HepG2 (cell line): Measurements from ENCODE around the gene ASPHD1. TPM values are rescaled to one million over a fixed set of nuclear protein-coding genes. Genes with fewer than 3 reads are reported as not detected.
A peak's percentile ranks its signal among the peaks of the same experiment; 100 is the strongest.

Experiments
- CSRNP1 ChIP-seq: sonication (generic); formaldehyde crosslinking; IDR thresholded peaks from 2 replicates; pipeline ENCODE4 v1.8.1; 2023; ENCODE audit warnings: mild to moderate bottlenecking, missing genetic modification reagents
- E2F2 ChIP-seq: sonication (generic); formaldehyde crosslinking; IDR thresholded peaks from 2 replicates; pipeline ENCODE4 v1.4.0; 2020; ENCODE audit warnings: missing genetic modification reagents, borderline replicate concordance
- FOSL2 ChIP-seq: sonication (generic); formaldehyde crosslinking; IDR thresholded peaks from 2 replicates; pipeline ENCODE4 v1.4.0; 2020; ENCODE audit warnings: missing genetic modification reagents
- FOXP4 ChIP-seq: sonication (generic); formaldehyde crosslinking; IDR thresholded peaks from 2 replicates; pipeline ENCODE4 v1.4.0; 2020; ENCODE audit warnings: missing genetic modification reagents
- GMEB1 ChIP-seq: sonication (generic); formaldehyde crosslinking; IDR thresholded peaks from 2 replicates; pipeline ENCODE4 v1.5.1; 2020; ENCODE audit warnings: missing genetic modification reagents, mild to moderate bottlenecking, borderline replicate concordance
- MTERF4 ChIP-seq: sonication (generic); formaldehyde crosslinking; IDR thresholded peaks from 2 replicates; pipeline ENCODE4 v1.8.0; 2023; ENCODE audit warnings: mild to moderate bottlenecking, missing genetic modification reagents
- NCOR1 ChIP-seq: fragments of 200-600 bp; sonication (generic); IDR thresholded peaks from 2 replicates; pipeline ENCODE4 v1.7.0; 2017; ENCODE audit warnings: antibody characterized with exemption, low read length, borderline replicate concordance
- PHF5A ChIP-seq: IDR thresholded peaks from one replicate; pipeline ENCODE4 v1.6.1; 2018; ENCODE audit warnings: low read depth, missing genetic modification reagents; ENCODE audit not compliant: unreplicated experiment
- PRDM10 ChIP-seq: sonication (generic); formaldehyde crosslinking; IDR thresholded peaks from 2 replicates; pipeline ENCODE4 v1.4.0; 2020; ENCODE audit warnings: low read depth, missing genetic modification reagents
- PTBP1 ChIP-seq: fragments of 200-400 bp; formaldehyde crosslinking; IDR thresholded peaks from 2 replicates; pipeline ENCODE4 v1.6.1; 2018; ENCODE audit warnings: low read length, low read depth; ENCODE audit not compliant: poor library complexity, severe bottlenecking
- UBTF ChIP-seq: sonication (generic); formaldehyde crosslinking; IDR thresholded peaks from 2 replicates; pipeline ENCODE4 v1.4.0; 2020; ENCODE audit warnings: mild to moderate bottlenecking, missing genetic modification reagents
- ZNF552 ChIP-seq: sonication (generic); formaldehyde crosslinking; IDR thresholded peaks from 2 replicates; pipeline ENCODE4 v1.9.0; 2022; ENCODE audit warnings: missing genetic modification reagents, mild to moderate bottlenecking, borderline replicate concordance
- polyA plus RNA-seq, 8 experiments: library from polyadenylated mRNA; depleted of rRNA in 3 of 8; stranded (reverse) in 7 of 8; unstranded in 1 of 8; fragments of >200 nt; fragmentation: Illumina TruSeq in 4 of 8; extraction: Trizol in 4 of 8; gene quantifications; 2 replicates each; pipeline versions ENCODE4 v1.2.1 to v1.2.3, GENCODE V29; 2011 to 2016; ENCODE audit warnings: low read depth in 4 of 8, missing spikeins in 1 of 8, mixed read lengths in 1 of 8; ENCODE audit not compliant: insufficient read depth in 1 of 8
- total RNA-seq, 5 experiments: library from RNA; depleted of rRNA; stranded (reverse); fragments of >200 nt; fragmentation: Illumina TruSeq; extraction: Trizol; gene quantifications; 2 replicates each; pipeline ENCODE4 v1.2.3, GENCODE V29; 2016; ENCODE audit warnings: low read depth in 1 of 5

ASPHD1 gene
- total and polyA plus RNA-seq, 2 of the 13 experiments (the other 11 are each of a cell fraction or from before 2014, with no cell fraction given): 13.1 to 19.7 TPM

GRCh38 chr16:29862884-29863668 lies 37.2 kb upstream of the ASPHD1 start, which contains the start of gene CDIPT (continued):
- TF ChIP-seq MTERF4 (CRISPR knock-in tag) (0 out of 2 replicates have a peak, but pooled peaks have one; percentile 33), GMEB1 (peak; percentile 70; the same call in 1 of the 2 replicates), E2F2 (CRISPR knock-in tag) (no peak), PHF5A (CRISPR knock-in tag) (peak; percentile 85), NCOR1 (peak; percentile 37; the same call in 1 of the 2 replicates), FOSL2 (CRISPR knock-in tag) (peak; percentile 80), CSRNP1 (CRISPR knock-in tag) (peak; percentile 79), UBTF (CRISPR knock-in tag) (peak; percentile 80), ZNF552 (CRISPR knock-in tag) (no peak), FOXP4 (CRISPR knock-in tag) (no peak; the same call in 1 of the 2 replicates), PRDM10 (peak; percentile 100), PTBP1 (no peak)
